Heart right ventricle (tissue), 16 donors: ENCODE data around the gene TMEM72. TPM values are rescaled to one million over a fixed set of nuclear protein-coding genes. Genes with fewer than 3 reads are reported as not detected.

Experiments used
- ATAC-seq, 8 donors: fragments of 200-7000 bp; cut with Tn5 transposase; one replicate each; pipeline ENCODE4 v1.9.1; 2020; ENCODE audit warnings: mild to moderate bottlenecking in 8 of 8, moderate library complexity in 8 of 8, moderate number of reproducible peaks in 1 of 8
- DNase-seq, 2 donors: peaks; one replicate each; pipeline ENCODE4 v3.0.0-alpha.2; 2020
- H3K27ac ChIP-seq, 10 donors: fragments of 200-600 bp; sonication (generic) in 2 of 10; one replicate each; pipeline versions ENCODE4 v1.5.0 to v1.8.0; 2020 to 2022; ENCODE audit warnings: mild to moderate bottlenecking in 3 of 10
- H3K27me3 ChIP-seq, 7 donors: fragments of 200-600 bp; one replicate each; pipeline ENCODE4 v1.8.0; 2021 to 2022; ENCODE audit warnings: mild to moderate bottlenecking in 2 of 7
- H3K36me3 ChIP-seq, 9 donors: fragments of 200-600 bp; sonication (generic) in 1 of 9; one replicate each; pipeline versions ENCODE4 v1.5.0 to v1.8.0; 2020 to 2022; ENCODE audit warnings: mild to moderate bottlenecking in 2 of 9
- H3K4me1 ChIP-seq, 9 donors: fragments of 200-600 bp; sonication (generic) in 1 of 9; one replicate each; pipeline versions ENCODE4 v1.5.0 to v1.8.0; 2020 to 2022; ENCODE audit warnings: mild to moderate bottlenecking in 4 of 9
- H3K4me3 ChIP-seq, 10 donors: fragments of 200-600 bp; sonication (generic) in 2 of 10; one replicate each; pipeline versions ENCODE4 v1.5.0 to v1.8.0; 2020 to 2022; ENCODE audit warnings: mild to moderate bottlenecking in 7 of 10, moderate library complexity in 2 of 10
- H3K9me3 ChIP-seq, 11 donors: fragments of 200-600 bp in 10 of 11; sonication (generic) in 2 of 11; one replicate each; pipeline versions ENCODE4 v1.5.0 to v1.8.0; 2013 to 2022; ENCODE audit warnings: mild to moderate bottlenecking in 2 of 11, control low read depth in 1 of 11, moderate library complexity in 1 of 11
- CTCF ChIP-seq, 9 donors: fragments of 200-600 bp; sonication (generic) in 2 of 9; IDR thresholded peaks; one replicate each; pipeline versions ENCODE4 v1.5.0 to v1.8.0; 2021 to 2022; ENCODE audit warnings: antibody characterized with exemption in 9 of 9, mild to moderate bottlenecking in 5 of 9, moderate library complexity in 1 of 9
- WGBS, 2 donors: extraction: QIAGEN DNeasy Blood & Tissue Kit; methylation state at CpG; one replicate each; pipeline ENCODE4 v1.1.7; 2013; ENCODE audit warnings: inconsistent platforms in 1 of 2; 5-methylcytosine and 5-hydroxymethylcytosine counted together
- intact Hi-C, 10 donors: fragments of 100-400 bp; cut with DNase I; formaldehyde crosslinking; loops; one replicate each; pipeline versions ENCODE4 v1.11.1 to v1.14.2; 2022
- polyA plus RNA-seq, 2 donors: library from polyadenylated mRNA; stranded (reverse); fragments of 200-250 nt; gene quantifications; one replicate each; pipeline ENCODE4 v1.2.3, GENCODE V29; 2013
- total RNA-seq, 10 donors: library from RNA; stranded (reverse); fragmentation: NEBNext Ultra II Directional in 3 of 10; extraction: Animal tissue kit (Norgen Biotek cat#: 25700) in 3 of 10; gene quantifications; one replicate each; pipeline versions ENCODE4 v1.2.1 to v1.2.4, GENCODE V29; 2021 to 2023
- donor health status: Arrhythmogenic right ventricular cardiomyopathy.
- donor health status: ischemic (EF 13 %, LVEDD 7.1; RV severe dilation, severe dysfunction).
- donor health status: healthy with polysubstance abuse.
- donor health status: DM: no; HTN: yes; CAD: no.
- donor health status: DM: no; HTN: no; CAD: no.
- donor health status: ischemic (EF 25% LVEDD 6.9; RV normal size, moderate dysfunction).
- donor health status: ischemic (EF 25% LVEDD 5.7; RV mildly dilated, moderate dysfunction).
- donor health status: healthy.
- donor health status: DM: yes; HTN: yes; CAD: no.
- donor health status: Ischemic cardiomyopathy.
- donor health status: ischemic (EF 35%, LVEDD 5.7; RV mildly dilated, moderate dysfunction).
- donor health status: nonischemic (EF 11% LVEDD 7.7; RV severe dilation, severe dysfunction).
- donor health status: DM: yes; HTN: yes; CAD: no.
- donor health status: PGD.
- donor health status: ischemic (EF 29% LVEDD 5.4; RV normal size, mild dysfunction).
- donor health status: nonischemic (EF 23%, LVEDD 6.1; RV moderate dilation, normal function).

Gene TMEM72
- total and polyA plus RNA-seq, 12 donors, result 0.17 to 0.22 TPM; not detected in 10

GRCh38 chr10:44870031-44870430 is 41.1 kb upstream of the TMEM72 start:
- Histone ChIP-seq H3K27ac (no peak overlapping the region), H3K9me3 (no peaks in the 10 kb centered on the region), H3K36me3 (no peaks in the 10 kb centered on the region), H3K27me3 (peaks cover 0 to 13% (median 0%) of the 10 kb centered on the region in 7 donors), H3K4me1 (peaks cover 2 to 28% (median 16%) of the 10 kb centered on the region in 9 donors), H3K4me3 (no peak overlapping the region)
- intact Hi-C loops, result loop anchor here in 2 of 10 donors (10.0 kb wide), 2 partner anchors 105 to 125 kb away; partner anchors contain the start of gene DEPP1 (in 1 of the 2)
- DNase-seq (no peak), ATAC-seq (no peak)
- TF ChIP-seq CTCF (IDR thresholded peaks at IDR 0.05), result no peak
- WGBS, 2 donors, result 96 to 97% methylated on average over 6 of the region's 6 CpGs

GRCh38 chr10:44873160-44873559 is 38.0 kb upstream of the TMEM72 start:
- peaks cover 2 to 23% (median 13%) of the 10 kb centered on the region in 9 donors for H3K4me1 ChIP-seq
- no peaks in the 10 kb centered on the region for H3K36me3 ChIP-seq
- H3K27me3 ChIP-seq, result no peaks in the 10 kb centered on the region
- H3K27ac ChIP-seq, result no peak overlapping the region
- intact Hi-C loops, result loop anchor here in 2 of 10 donors (10.0 kb wide), 2 partner anchors 102 to 122 kb away; partner anchors contain the start of gene DEPP1 (in 1 of the 2)
- 43 to 45% methylated on average over 6 of the region's 6 CpGs for WGBS, 2 donors
- no peaks in the 10 kb centered on the region for H3K9me3 ChIP-seq
- H3K4me3 ChIP-seq, result no peak overlapping the region
- DNase-seq, result no peak
- no peak for TF ChIP-seq CTCF (IDR thresholded peaks at IDR 0.05)
- peak in 5 of 8 donors; percentile 16 to 77 (median 50) for ATAC-seq

GRCh38 chr10:44874166-44874565 is 37.0 kb upstream of the TMEM72 start:
- no peak overlapping the region for H3K27ac ChIP-seq
- H3K4me3 ChIP-seq, result no peak overlapping the region
- peaks cover 2 to 31% (median 15%) of the 10 kb centered on the region in 9 donors for H3K4me1 ChIP-seq
- 18 to 20% methylated on average over 1 of the region's 1 CpG for WGBS, 2 donors
- no peak for TF ChIP-seq CTCF (IDR thresholded peaks at IDR 0.05)
- ATAC-seq, result peak in 1 of 8 donors; percentile 3
- DNase-seq, result peak in 1 of 2 donors; percentile 37
- H3K36me3 ChIP-seq, result no peaks in the 10 kb centered on the region
- no peaks in the 10 kb centered on the region for H3K27me3 ChIP-seq
- no peaks in the 10 kb centered on the region for H3K9me3 ChIP-seq
- intact Hi-C loops, result loop anchor here in 2 of 10 donors (10.0 kb wide), 2 partner anchors 101 to 121 kb away; partner anchors contain the start of gene DEPP1 (in 1 of the 2)

GRCh38 chr10:44878706-44879530 is 32.2 kb upstream of the TMEM72 start:
- Histone ChIP-seq H3K27me3 (peaks cover 0 to 6% (median 0%) of the 10 kb centered on the region in 7 donors), H3K4me1 (peaks cover 0 to 34% (median 16%) of the 10 kb centered on the region in 9 donors), H3K4me3 (peak overlapping the region in 9 of 10 donors; percentile 35 to 61 (median 52)), H3K9me3 (no peaks in the 10 kb centered on the region), H3K27ac (peak overlapping the region in 9 of 10 donors; percentile 11 to 72 (median 60)), H3K36me3 (no peaks in the 10 kb centered on the region)
- DNase-seq (peak; percentile 86 to 91), ATAC-seq (peak; percentile 90 to 97 (median 95))
- peak in 6 of 9 donors; percentile 10 to 39 (median 22) for TF ChIP-seq CTCF (IDR thresholded peaks at IDR 0.05)
- intact Hi-C loops, result loop anchor here in 2 of 10 donors (2.0 to 10.0 kb wide), 3 partner anchors 78 to 116 kb away; partner anchors contain the start of gene DEPP1 (in 1 of the 2)
- WGBS, 2 donors, result 3 to 4% methylated on average over 29 of the region's 29 CpGs
